ENCODE results near the gene VGLL2. TPM values are rescaled to one million over a fixed set of nuclear protein-coding genes. Genes with fewer than 3 reads are reported as not detected.

Gene VGLL2
- total and polyA plus RNA-seq, 7 donors = not detected

- Histone ChIP-seq H3K27me3 (peaks cover 6 to 54% (median 8%) of the 10 kb centered on the region in 3 donors), H3K4me1 (no peaks in the 10 kb centered on the region), H3K27ac (no peak overlapping the region), H3K4me3 (no peak overlapping the region), H3K36me3 (no peaks in the 10 kb centered on the region), H3K9me3 (no peaks in the 10 kb centered on the region)
- 82 to 90% methylated on average over 10 of the region's 10 CpGs for WGBS, 2 donors
- TF ChIP-seq POLR2A (IDR thresholded peaks at IDR 0.05) (no peak), EP300 (IDR thresholded peaks at IDR 0.05) (no peak), CTCF (IDR thresholded peaks at IDR 0.05) (no peak), POLR2AphosphoS5 (IDR thresholded peaks at IDR 0.05) (no peak)
- intact Hi-C loops (cut with DNase I) = no loop called here
- no peak for DNase-seq
These were observed 11.5 kb downstream of the VGLL2 start for GRCh38 chr6:117276778-117277316.

GRCh38 chr6:117280922-117281321, 15.6 kb downstream of the VGLL2 start:
- intact Hi-C loops (cut with DNase I) = no loop called here
- 66 to 70% methylated on average over 3 of the region's 3 CpGs for WGBS, 2 donors
- H3K27me3 ChIP-seq = peaks cover 0 to 14% (median 0%) of the 10 kb centered on the region in 3 donors
- H3K4me1 ChIP-seq = no peaks in the 10 kb centered on the region
- TF ChIP-seq EP300 (IDR thresholded peaks at IDR 0.05) = no peak
- no peak for TF ChIP-seq POLR2AphosphoS5 (IDR thresholded peaks at IDR 0.05)
- TF ChIP-seq CTCF (IDR thresholded peaks at IDR 0.05) = no peak
- no peak for TF ChIP-seq POLR2A (IDR thresholded peaks at IDR 0.05)
- no peak for DNase-seq
- H3K36me3 ChIP-seq = no peaks in the 10 kb centered on the region
- H3K27ac ChIP-seq = no peak overlapping the region
- H3K9me3 ChIP-seq = no peaks in the 10 kb centered on the region
- no peak overlapping the region for H3K4me3 ChIP-seq

DNA sequence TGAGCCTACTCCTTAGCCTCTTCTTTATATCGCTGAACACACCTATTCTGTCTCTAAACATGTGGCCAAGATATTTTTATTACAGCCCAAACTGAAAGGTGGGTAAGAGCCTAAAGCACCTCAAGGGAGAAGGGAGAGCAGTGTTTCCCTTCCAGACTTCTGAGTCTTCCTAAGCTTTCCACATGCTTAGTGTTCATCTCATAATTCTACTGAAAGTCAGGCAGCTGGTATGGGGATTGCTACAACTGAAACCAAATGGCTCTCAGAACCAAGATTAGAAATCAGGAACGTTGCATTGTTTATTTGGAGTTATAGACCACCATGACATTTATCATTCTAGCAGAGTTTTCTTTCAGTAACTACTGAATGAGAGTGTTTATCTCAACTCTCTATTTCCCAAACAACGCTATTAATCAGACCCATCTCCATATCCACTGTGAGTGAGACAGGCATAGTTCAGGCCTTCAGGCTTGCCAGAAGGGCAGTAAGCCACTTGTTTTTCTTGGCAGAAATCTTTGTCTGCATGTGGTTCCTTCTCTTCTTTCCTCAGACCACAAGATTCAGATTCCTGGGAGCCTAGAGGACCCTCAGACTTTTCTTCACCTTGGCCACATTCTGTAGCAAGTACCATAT, 22.8 kb downstream of the VGLL2 start:
- TF ChIP-seq POLR2AphosphoS5 (IDR thresholded peaks at IDR 0.05) (no peak), CTCF (IDR thresholded peaks at IDR 0.05) (no peak), POLR2A (IDR thresholded peaks at IDR 0.05) (no peak), EP300 (IDR thresholded peaks at IDR 0.05) (no peak)
- no peaks in the 10 kb centered on the region for H3K27me3 ChIP-seq
- H3K4me1 ChIP-seq = no peaks in the 10 kb centered on the region
- 69 to 79% methylated on average over 3 of the region's 3 CpGs for WGBS, 2 donors
- H3K9me3 ChIP-seq = no peaks in the 10 kb centered on the region
- DNase-seq = no peak
- intact Hi-C loops (cut with DNase I) = no loop called here
- no peak overlapping the region for H3K27ac ChIP-seq
- H3K36me3 ChIP-seq = no peaks in the 10 kb centered on the region
- no peak overlapping the region for H3K4me3 ChIP-seq

GRCh38 chr6:117290173-117290846, 25.0 kb downstream of the VGLL2 start:
- H3K4me3 ChIP-seq = no peak overlapping the region
- TF ChIP-seq POLR2AphosphoS5 (IDR thresholded peaks at IDR 0.05) (no peak), EP300 (IDR thresholded peaks at IDR 0.05) (no peak), CTCF (IDR thresholded peaks at IDR 0.05) (no peak), POLR2A (IDR thresholded peaks at IDR 0.05) (no peak)
- no peaks in the 10 kb centered on the region for H3K9me3 ChIP-seq
- H3K36me3 ChIP-seq = no peaks in the 10 kb centered on the region
- WGBS, 2 donors = 47 to 70% methylated on average over 3 of the region's 3 CpGs
- no peak for DNase-seq
- intact Hi-C loops (cut with DNase I) = no loop called here
- no peaks in the 10 kb centered on the region for H3K4me1 ChIP-seq
- H3K27ac ChIP-seq = no peak overlapping the region
- H3K27me3 ChIP-seq = no peaks in the 10 kb centered on the region

Measured in sigmoid colon (tissue), 7 donors.